Uterus (tissue), 4 donors: Measurements from ENCODE around the gene MRPL51. TPM values are rescaled to one million over a fixed set of nuclear protein-coding genes. Genes with fewer than 3 reads are reported as not detected.

ENCODE experiments used
- DNase-seq, 2 donors: peaks; one replicate each; pipeline ENCODE4 v3.0.0-alpha.2; 2019 to 2020
- H3K27ac ChIP-seq, 2 donors: fragments of 200-600 bp; sonication (generic); 1 replicate in 1 of 2; 2 replicates in 1 of 2; pipeline ENCODE4 v1.5.1; 2016 to 2018
- H3K27me3 ChIP-seq, 2 donors: fragments of 200-600 bp; sonication (generic); one replicate each; pipeline ENCODE4 v1.5.1; 2018 to 2019; ENCODE audit warnings: control low read depth in 1 of 2
- H3K36me3 ChIP-seq, 2 donors: fragments of 200-600 bp; sonication (generic); one replicate each; pipeline ENCODE4 v1.5.1; 2019; ENCODE audit warnings: control low read depth in 1 of 2
- H3K4me1 ChIP-seq, 2 donors: fragments of 200-600 bp; sonication (generic); one replicate each; pipeline ENCODE4 v1.5.1; 2018 to 2019; ENCODE audit warnings: control low read depth in 1 of 2
- H3K4me3 ChIP-seq, 2 donors: fragments of 200-600 bp; sonication (generic); 1 replicate in 1 of 2; 2 replicates in 1 of 2; pipeline ENCODE4 v1.5.1; 2018 to 2019; ENCODE audit warnings: mild to moderate bottlenecking in 1 of 2
- H3K9me3 ChIP-seq, 2 donors: fragments of 200-600 bp; sonication (generic); one replicate each; pipeline ENCODE4 v1.5.1; 2019; ENCODE audit warnings: control low read depth in 1 of 2
- CTCF ChIP-seq, 4 experiments: fragments of 200-600 bp in 2 of 4; fragments of 450-650 bp in 2 of 4; sonication (generic) in 2 of 4; IDR thresholded peaks; one replicate each; pipeline ENCODE4 v1.5.1; 2016 to 2019; ENCODE audit warnings: antibody characterized with exemption in 4 of 4, mild to moderate bottlenecking in 2 of 4, moderate library complexity in 1 of 4
- POLR2A ChIP-seq, 2 donors: fragments of 450-650 bp; IDR thresholded peaks; one replicate each; pipeline ENCODE4 v1.6.1; 2016; ENCODE audit warnings: antibody characterized with exemption in 2 of 2, mild to moderate bottlenecking in 1 of 2, moderate library complexity in 1 of 2
- intact Hi-C: fragments of 100-400 bp; cut with DNase I; formaldehyde crosslinking; loops from one replicate; pipeline ENCODE4 v1.15.1; 2023; ENCODE audit warnings: low total_unique reads
- total RNA-seq, 4 donors: library from RNA; depleted of rRNA in 3 of 4; stranded (reverse); fragments of >200 nt in 3 of 4; gene quantifications; one replicate each; pipeline versions ENCODE4 v1.1.0 to v1.2.4, GENCODE V29; 2014 to 2023
- donor health status: DM: yes; HTN: yes; CAD: no.

MRPL51 gene
- total RNA-seq, 4 donors from 2014 or later, result 14.1 to 83.7 (median 36.4) TPM

GRCh38 chr12:6442836-6443235 lies 50.2 kb downstream of the MRPL51 start:
- Histone ChIP-seq H3K27ac (no peak overlapping the region), H3K27me3 (no peaks in the 10 kb centered on the region), H3K9me3 (no peaks in the 10 kb centered on the region), H3K4me1 (no peaks in the 10 kb centered on the region), H3K4me3 (no peak overlapping the region), H3K36me3 (no peaks in the 10 kb centered on the region)
- no peak for TF ChIP-seq POLR2A (IDR thresholded peaks at IDR 0.05)
- no peak for TF ChIP-seq CTCF (IDR thresholded peaks at IDR 0.05)
- intact Hi-C loops, result no loop called here
- DNase-seq, result no peak

Other genes with a start within 250 kb of the MRPL51 start
- 1 to 10 TPM in 2 of 4 donors, under 1 TPM in 1, not detected in 1; 0.29 to 1.9 (median 1.7) TPM for gene PLEKHG6, start 182.6 kb downstream of the MRPL51 start, total RNA-seq
- 100 to 1,000 TPM in 3 of 4 donors, 10 to 100 TPM in 1; 71.8 to 297 (median 174) TPM for gene TNFRSF1A, start 151.2 kb downstream of the MRPL51 start, total RNA-seq
- gene SCNN1A, start 117.7 kb downstream of the MRPL51 start, total RNA-seq, result 10 to 100 TPM in 2 of 4 donors, 1 to 10 TPM in 2; 1.3 to 38.3 (median 7.3) TPM
- 100 to 1,000 TPM in 1 of 4 donors, 10 to 100 TPM in 3; 28.1 to 116 (median 83.5) TPM for gene LTBR, start 109.1 kb downstream of the MRPL51 start, total RNA-seq
- gene CD27, start 48.3 kb downstream of the MRPL51 start, total RNA-seq, result 1 to 10 TPM in 1 of 4 donors, under 1 TPM in 1, not detected in 2; 0.35 to 1.4 TPM
- gene TAPBPL, start 41.2 kb downstream of the MRPL51 start, total RNA-seq, result 10 to 100 TPM in 3 of 4 donors, 1 to 10 TPM in 1; 10.0 to 25.7 (median 17.1) TPM
- gene VAMP1, start 22.6 kb downstream of the MRPL51 start, total RNA-seq, result 10 to 100 TPM in 1 of 4 donors, 1 to 10 TPM in 3; 1.0 to 17.7 (median 6.8) TPM
- 100 to 1,000 TPM in 1 of 4 donors, 10 to 100 TPM in 2, 1 to 10 TPM in 1; 2.8 to 145 (median 19.3) TPM for gene NCAPD2, start 840 bp upstream of the MRPL51 start, total RNA-seq
- gene GAPDH, start 41.3 kb upstream of the MRPL51 start, total RNA-seq, result 1,000 to 10,000 TPM in 2 of 4 donors, 100 to 1,000 TPM in 2; 962 to 1,122 (median 1,020) TPM
- 10 to 100 TPM; 17.1 to 50.6 (median 32.8) TPM for gene IFFO1, start 62.8 kb upstream of the MRPL51 start, total RNA-seq
- 10 to 100 TPM in 2 of 4 donors, 1 to 10 TPM in 2; 4.1 to 47.6 (median 10.1) TPM for gene NOP2, start 75.0 kb upstream of the MRPL51 start, total RNA-seq
- gene CHD4, start 114.1 kb upstream of the MRPL51 start, total RNA-seq, result 100 to 1,000 TPM in 3 of 4 donors, 10 to 100 TPM in 1; 99.4 to 323 (median 247) TPM
- 1 to 10 TPM in 1 of 4 donors, under 1 TPM in 1, not detected in 2; 0.61 to 1.3 TPM for gene LPAR5, start 142.7 kb upstream of the MRPL51 start, total RNA-seq
- gene ACRBP, start 154.2 kb upstream of the MRPL51 start, total RNA-seq, result 1 to 10 TPM in 2 of 4 donors, under 1 TPM in 1, not detected in 1; 0.35 to 1.6 (median 1.5) TPM
- 100 to 1,000 TPM in 1 of 4 donors, 10 to 100 TPM in 3; 25.2 to 180 (median 62.0) TPM for gene ING4, start 169.9 kb upstream of the MRPL51 start, total RNA-seq
- gene ZNF384, start 196.1 kb upstream of the MRPL51 start, total RNA-seq, result 10 to 100 TPM; 13.6 to 71.3 (median 33.1) TPM
- gene PIANP, start 207.6 kb upstream of the MRPL51 start, total RNA-seq, result 10 to 100 TPM in 1 of 4 donors, 1 to 10 TPM in 1, under 1 TPM in 1, not detected in 1; 0.55 to 11.5 (median 1.5) TPM
- 10 to 100 TPM; 35.6 to 50.3 (median 37.7) TPM for gene COPS7A, start 230.8 kb upstream of the MRPL51 start, total RNA-seq